OCI-LY1 (cell line): ENCODE data around the gene BMP8B.
A peak's percentile ranks its signal among the peaks of the same experiment; 100 is the strongest.
"Not testable (repeated sequence)": the region's sequence is repeated elsewhere in the genome, so short reads cannot be mapped to it uniquely, and the experiment has no call there.

Experiments
- H2AFZ ChIP-seq: fragments of 200-600 bp; sonication (generic), shearing (Covaris generic); 2 replicates; pipeline ENCODE4 v1.6.0; 2014; ENCODE audit warnings: antibody characterized with exemption, mild to moderate bottlenecking, low read length
- H3F3A ChIP-seq: fragments of 200-600 bp; sonication (generic), shearing (Covaris generic); 2 replicates; pipeline ENCODE4 v1.6.0; 2014; ENCODE audit warnings: mild to moderate bottlenecking, antibody characterized with exemption, low read length, moderate library complexity; ENCODE audit not compliant: insufficient read depth
- H3K27ac ChIP-seq: fragments of 200-600 bp; sonication (generic); 2 replicates; pipeline ENCODE4 v1.5.1; 2014; ENCODE audit warnings: low read length, mixed run types, mild to moderate bottlenecking, low read depth; ENCODE audit not compliant: poor library complexity, severe bottlenecking
- H3K27me3 ChIP-seq: fragments of 200-600 bp; sonication (generic); 2 replicates; pipeline ENCODE4 v1.6.0; 2014; ENCODE audit warnings: antibody characterized with exemption, mild to moderate bottlenecking, low read length, moderate library complexity; ENCODE audit not compliant: insufficient read depth
- H3K36me3 ChIP-seq: fragments of 200-600 bp; sonication (generic); 2 replicates; pipeline ENCODE4 v1.6.1; 2014; ENCODE audit warnings: mild to moderate bottlenecking, antibody characterized with exemption, low read length, moderate library complexity, mixed read lengths; ENCODE audit not compliant: insufficient read depth
- H3K4me1 ChIP-seq: fragments of 200-600 bp; sonication (generic); 2 replicates; pipeline ENCODE4 v1.5.1; 2014; ENCODE audit warnings: mild to moderate bottlenecking, low read length, moderate library complexity; ENCODE audit not compliant: insufficient read depth, severe bottlenecking
- H3K4me2 ChIP-seq: fragments of 200-600 bp; sonication (generic), shearing (Covaris generic); 2 replicates; pipeline ENCODE4 v1.6.1; 2014; ENCODE audit warnings: low read length
- H3K4me3 ChIP-seq: fragments of 200-600 bp; sonication (generic); 2 replicates; pipeline ENCODE4 v1.5.1; 2014; ENCODE audit warnings: low read length, low read depth, mild to moderate bottlenecking, mixed read lengths; ENCODE audit not compliant: poor library complexity, severe bottlenecking
- H3K79me2 ChIP-seq: fragments of 200-600 bp; shearing (Covaris generic); 2 replicates; pipeline ENCODE4 v1.6.1; 2016; ENCODE audit warnings: mixed run types, low read length, mixed read lengths; ENCODE audit not compliant: insufficient read depth
- H3K9ac ChIP-seq: fragments of 200-600 bp; sonication (generic), shearing (Covaris generic); 2 replicates; pipeline ENCODE4 v1.6.1; 2014; ENCODE audit warnings: mild to moderate bottlenecking, low read length, mixed read lengths
- H3K9me2 ChIP-seq: fragments of 200-600 bp; sonication (generic), shearing (Covaris generic); 2 replicates; pipeline ENCODE4 v1.6.1; 2014; ENCODE audit warnings: low read depth, mild to moderate bottlenecking, low read length, mixed read lengths
- H3K9me3 ChIP-seq: fragments of 200-600 bp; shearing (Covaris generic); 2 replicates; pipeline ENCODE4 v1.6.1; 2014; ENCODE audit warnings: low read length, mixed read lengths
- H4K20me1 ChIP-seq: fragments of 200-600 bp; sonication (generic), shearing (Covaris generic); 2 replicates; pipeline ENCODE4 v1.6.0; 2016; ENCODE audit warnings: mild to moderate bottlenecking, low read length; ENCODE audit not compliant: insufficient read depth
- EZH2 ChIP-seq: fragments of 200-600 bp; sonication (generic), shearing (Covaris generic); IDR thresholded peaks from 2 replicates; pipeline ENCODE4 v1.8.0; 2017; ENCODE audit warnings: borderline replicate concordance, mixed run types, mild to moderate bottlenecking, antibody characterized with exemption, low read length, moderate library complexity, mixed read lengths
- TF ChIP-seq, protein P1 (sequence below): fragments of 200-600 bp; sonication (generic), shearing (Covaris generic); IDR thresholded peaks from 2 replicates; pipeline ENCODE4 v1.5.1; 2017; ENCODE audit warnings: mild to moderate bottlenecking, antibody characterized with exemption, low read length, moderate library complexity, mixed read lengths

BMP8B gene

GRCh38 chr1:39788426-39788757, 273 bp downstream of the BMP8B start:
- no peak overlapping the region; the same call in 1 of the 2 replicates for H3K9ac ChIP-seq
- no peak overlapping the region for H2AFZ ChIP-seq
- H3K27ac ChIP-seq: no peak overlapping the region
- no peaks in the 10 kb centered on the region for H4K20me1 ChIP-seq
- no peaks in the 10 kb centered on the region for H3K79me2 ChIP-seq
- no peaks in the 10 kb centered on the region for H3K27me3 ChIP-seq
- H3F3A ChIP-seq: no peaks in the 10 kb centered on the region
- peaks cover 13% of the 10 kb centered on the region for H3K4me1 ChIP-seq
- H3K4me2 ChIP-seq: peak overlapping the region; percentile 68
- no peaks in the 10 kb centered on the region for H3K36me3 ChIP-seq
- H3K9me2 ChIP-seq: no peaks in the 10 kb centered on the region
- TF ChIP-seq, protein P1, sequence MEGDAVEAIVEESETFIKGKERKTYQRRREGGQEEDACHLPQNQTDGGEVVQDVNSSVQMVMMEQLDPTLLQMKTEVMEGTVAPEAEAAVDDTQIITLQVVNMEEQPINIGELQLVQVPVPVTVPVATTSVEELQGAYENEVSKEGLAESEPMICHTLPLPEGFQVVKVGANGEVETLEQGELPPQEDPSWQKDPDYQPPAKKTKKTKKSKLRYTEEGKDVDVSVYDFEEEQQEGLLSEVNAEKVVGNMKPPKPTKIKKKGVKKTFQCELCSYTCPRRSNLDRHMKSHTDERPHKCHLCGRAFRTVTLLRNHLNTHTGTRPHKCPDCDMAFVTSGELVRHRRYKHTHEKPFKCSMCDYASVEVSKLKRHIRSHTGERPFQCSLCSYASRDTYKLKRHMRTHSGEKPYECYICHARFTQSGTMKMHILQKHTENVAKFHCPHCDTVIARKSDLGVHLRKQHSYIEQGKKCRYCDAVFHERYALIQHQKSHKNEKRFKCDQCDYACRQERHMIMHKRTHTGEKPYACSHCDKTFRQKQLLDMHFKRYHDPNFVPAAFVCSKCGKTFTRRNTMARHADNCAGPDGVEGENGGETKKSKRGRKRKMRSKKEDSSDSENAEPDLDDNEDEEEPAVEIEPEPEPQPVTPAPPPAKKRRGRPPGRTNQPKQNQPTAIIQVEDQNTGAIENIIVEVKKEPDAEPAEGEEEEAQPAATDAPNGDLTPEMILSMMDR: no peak
- no peak for TF ChIP-seq EZH2
- peak overlapping the region; percentile 62 for H3K4me3 ChIP-seq
- H3K9me3 ChIP-seq: no peaks in the 10 kb centered on the region

DNA sequence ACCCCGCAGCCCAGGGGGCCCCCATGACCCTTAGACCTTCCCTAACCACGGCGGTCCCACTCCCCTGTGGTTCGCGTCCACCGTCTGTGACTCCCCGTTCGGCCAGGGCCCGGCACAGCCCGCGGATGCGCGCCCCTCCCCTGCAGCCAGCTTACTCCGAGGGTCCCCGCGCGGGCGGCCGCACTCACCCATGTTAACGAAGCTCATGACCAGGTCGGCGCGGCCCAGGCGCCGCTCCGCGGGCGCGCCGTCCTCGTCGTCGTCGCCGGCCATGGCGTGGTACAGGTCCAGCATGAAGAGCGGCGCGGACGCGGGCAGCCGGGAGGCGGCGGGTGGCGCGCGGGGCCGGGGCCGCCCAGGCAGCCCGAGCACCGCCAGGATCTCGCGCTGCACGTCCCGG, 701 bp downstream of the BMP8B start:
- H3K79me2 ChIP-seq, H3K9me3 ChIP-seq, H3K4me3 ChIP-seq, H3K27ac ChIP-seq, H3K4me2 ChIP-seq, H3K36me3 ChIP-seq, H2AFZ ChIP-seq, H3K9ac ChIP-seq, H3K27me3 ChIP-seq, H3K9me2 ChIP-seq, H4K20me1 ChIP-seq, H3F3A ChIP-seq: not testable (repeated sequence)
- H3K4me1 ChIP-seq: peaks cover 13% of the 10 kb centered on the region

DNA sequence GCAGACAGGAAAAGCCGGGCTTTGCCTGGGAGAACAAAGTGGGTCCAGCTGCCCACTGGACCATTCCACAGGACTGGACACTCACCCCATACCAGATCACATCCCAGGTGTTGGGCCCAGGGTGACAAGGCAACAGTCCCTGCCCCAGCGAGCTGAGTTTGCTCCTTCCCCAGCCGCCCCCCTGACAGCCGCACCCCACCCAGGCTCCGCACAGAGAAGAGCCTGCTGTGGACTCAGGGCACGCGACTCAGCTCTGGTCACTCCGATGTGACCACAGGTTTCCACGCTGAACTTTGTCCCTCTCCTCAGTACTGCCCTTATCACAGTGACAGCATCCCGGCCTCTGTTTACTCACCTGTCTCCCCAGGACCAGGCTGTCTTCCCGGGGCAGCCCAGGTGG, 1.2 kb downstream of the BMP8B start:
- Histone ChIP-seq H3F3A (no peaks in the 10 kb centered on the region), H3K36me3 (no peaks in the 10 kb centered on the region), H3K79me2 (no peaks in the 10 kb centered on the region), H2AFZ (no peak overlapping the region), H4K20me1 (no peaks in the 10 kb centered on the region), H3K27me3 (no peaks in the 10 kb centered on the region), H3K9me2 (no peaks in the 10 kb centered on the region), H3K4me3 (no peak overlapping the region), H3K4me2 (no peak overlapping the region), H3K27ac (no peak overlapping the region), H3K4me1 (peaks cover 13% of the 10 kb centered on the region), H3K9ac (no peak overlapping the region), H3K9me3 (no peaks in the 10 kb centered on the region)
- no peak for TF ChIP-seq EZH2
- TF ChIP-seq, protein P1: no peak

DNA sequence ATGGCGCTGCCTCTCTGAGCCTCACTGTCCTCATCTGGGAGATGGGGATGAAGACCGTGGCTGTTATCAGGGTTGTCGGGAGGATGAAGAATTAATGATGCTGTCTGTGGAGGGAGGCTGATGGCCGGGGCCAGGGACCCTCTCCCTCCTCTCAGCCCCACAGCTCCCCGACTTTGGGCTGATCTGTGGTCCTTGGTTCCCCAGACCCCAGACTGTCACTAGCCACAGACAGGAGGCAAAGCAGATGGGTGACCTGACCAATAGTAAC, 1.6 kb downstream of the BMP8B start:
- not testable (repeated sequence) for H3K9me3 ChIP-seq, H2AFZ ChIP-seq, H3K4me3 ChIP-seq, H4K20me1 ChIP-seq, H3F3A ChIP-seq, H3K4me2 ChIP-seq, H3K27me3 ChIP-seq, H3K79me2 ChIP-seq, H3K9ac ChIP-seq, H3K9me2 ChIP-seq, H3K27ac ChIP-seq, H3K36me3 ChIP-seq
- H3K4me1 ChIP-seq: peaks cover 13% of the 10 kb centered on the region

DNA sequence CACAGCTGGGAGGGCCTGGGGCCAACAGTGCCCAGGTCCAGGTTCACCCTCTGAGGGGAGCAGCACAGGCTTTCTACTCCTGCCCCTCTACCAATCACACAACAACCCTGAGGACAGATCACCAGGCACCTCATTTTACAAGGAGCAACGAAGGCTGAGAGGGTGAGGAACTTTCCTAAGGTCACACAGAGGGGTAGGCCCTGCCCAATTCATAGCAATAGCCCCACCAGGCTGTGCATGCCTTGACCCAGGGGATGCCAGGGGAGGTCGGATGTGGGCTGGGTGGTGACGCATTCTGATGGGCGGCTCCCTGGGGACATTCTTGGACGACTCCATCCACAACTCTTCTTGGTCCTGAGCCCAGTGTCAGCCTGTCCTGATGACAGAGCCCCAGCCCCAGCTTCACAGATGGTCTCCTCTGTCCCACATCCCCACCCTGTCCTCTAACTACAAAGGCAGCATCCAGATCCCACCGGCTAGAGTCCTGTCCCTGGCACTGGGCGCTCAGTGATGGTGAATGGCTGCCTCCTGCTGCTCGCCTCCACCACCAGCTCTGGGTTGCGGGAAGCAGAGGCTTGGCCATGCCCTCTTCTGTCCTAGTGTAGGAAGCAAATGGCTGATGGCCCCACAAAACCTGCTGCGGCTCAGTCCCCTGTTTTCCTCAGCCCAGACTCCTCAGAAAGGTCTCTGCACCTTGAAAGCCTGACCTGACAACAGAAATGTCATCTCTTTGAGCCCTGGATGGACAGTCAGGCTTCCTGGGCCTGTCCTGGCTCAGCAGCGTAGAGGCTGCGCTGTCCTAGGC, 2.2 kb downstream of the BMP8B start:
- H3K9ac ChIP-seq, H3K4me2 ChIP-seq, H3K27me3 ChIP-seq, H3K9me2 ChIP-seq, H2AFZ ChIP-seq, H3K9me3 ChIP-seq, H4K20me1 ChIP-seq, H3K4me3 ChIP-seq, H3K36me3 ChIP-seq, H3F3A ChIP-seq, H3K27ac ChIP-seq, H3K79me2 ChIP-seq: not testable (repeated sequence)
- H3K4me1 ChIP-seq: peaks cover 13% of the 10 kb centered on the region

DNA sequence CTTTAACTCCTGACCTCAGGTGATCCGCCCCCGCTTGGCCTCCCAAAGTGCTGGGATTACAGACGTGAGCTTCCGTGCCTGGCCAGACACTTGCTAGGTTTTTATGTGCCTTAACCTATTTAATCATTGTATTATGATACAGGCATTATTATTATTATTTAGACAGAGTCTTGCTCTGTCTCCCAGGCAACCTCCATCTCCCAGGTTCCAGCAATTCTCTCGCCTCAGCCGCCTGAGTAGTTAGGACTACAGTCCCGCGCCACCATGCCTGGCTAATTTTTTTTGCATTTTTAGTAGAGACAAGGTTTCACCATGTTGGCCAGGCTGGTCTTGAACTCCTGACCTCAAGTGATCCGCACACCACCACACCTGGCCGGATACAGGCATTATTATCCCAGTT, 6.0 kb downstream of the BMP8B start:
- not testable (repeated sequence) for H2AFZ ChIP-seq, H3F3A ChIP-seq, H3K9me2 ChIP-seq, H3K9ac ChIP-seq, H3K36me3 ChIP-seq, H3K27me3 ChIP-seq, H3K4me2 ChIP-seq, H3K79me2 ChIP-seq, H3K27ac ChIP-seq, H3K4me3 ChIP-seq, H4K20me1 ChIP-seq, H3K9me3 ChIP-seq, H3K4me1 ChIP-seq
